GM18861 (cell line): ENCODE results near the gene ADARB2.

Experiments used
- ATAC-seq: cut with Tn5 transposase; IDR thresholded peaks from one replicate; pipeline ENCODE4 v1.9.1; 2021; ENCODE audit not compliant: unreplicated experiment

The ADARB2 gene

DNA sequence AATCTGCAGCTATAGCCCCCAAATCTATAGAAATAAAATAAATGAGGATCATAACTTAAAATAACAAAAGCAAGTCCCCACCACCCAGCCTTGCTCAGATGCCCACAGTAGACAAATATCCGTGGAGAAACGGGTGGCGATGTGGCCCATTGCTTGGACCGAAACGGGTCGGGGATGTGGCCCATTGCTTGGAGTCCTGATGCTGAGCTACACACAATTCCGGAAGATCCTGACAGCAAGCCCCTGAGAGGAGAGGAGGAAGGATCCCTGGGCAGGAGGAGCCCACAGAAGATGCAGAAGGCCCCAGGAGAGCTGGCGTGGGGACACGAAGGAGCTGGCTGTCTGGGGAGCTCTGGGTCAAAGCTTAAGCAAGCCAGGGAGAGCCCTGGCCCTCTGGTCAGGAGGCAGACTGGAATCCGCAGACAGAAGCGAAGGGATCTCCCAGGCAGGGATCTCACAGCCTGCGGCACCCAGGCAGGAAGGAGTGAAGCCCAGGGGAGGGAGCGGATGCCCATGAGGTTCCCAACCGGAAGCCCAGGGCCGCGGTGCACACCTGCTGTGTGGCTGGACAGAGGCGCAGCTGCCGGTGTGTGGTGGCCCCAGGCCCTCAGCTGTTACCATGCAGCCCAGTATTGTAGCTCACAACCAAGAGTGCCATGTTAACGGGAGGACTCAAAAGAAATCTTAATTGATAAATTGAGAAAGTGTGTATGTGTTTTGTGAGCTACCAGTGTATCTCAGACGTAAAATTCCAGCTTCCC lies 138.8 kb downstream of the ADARB2 start:
- no peak for ATAC-seq

DNA sequence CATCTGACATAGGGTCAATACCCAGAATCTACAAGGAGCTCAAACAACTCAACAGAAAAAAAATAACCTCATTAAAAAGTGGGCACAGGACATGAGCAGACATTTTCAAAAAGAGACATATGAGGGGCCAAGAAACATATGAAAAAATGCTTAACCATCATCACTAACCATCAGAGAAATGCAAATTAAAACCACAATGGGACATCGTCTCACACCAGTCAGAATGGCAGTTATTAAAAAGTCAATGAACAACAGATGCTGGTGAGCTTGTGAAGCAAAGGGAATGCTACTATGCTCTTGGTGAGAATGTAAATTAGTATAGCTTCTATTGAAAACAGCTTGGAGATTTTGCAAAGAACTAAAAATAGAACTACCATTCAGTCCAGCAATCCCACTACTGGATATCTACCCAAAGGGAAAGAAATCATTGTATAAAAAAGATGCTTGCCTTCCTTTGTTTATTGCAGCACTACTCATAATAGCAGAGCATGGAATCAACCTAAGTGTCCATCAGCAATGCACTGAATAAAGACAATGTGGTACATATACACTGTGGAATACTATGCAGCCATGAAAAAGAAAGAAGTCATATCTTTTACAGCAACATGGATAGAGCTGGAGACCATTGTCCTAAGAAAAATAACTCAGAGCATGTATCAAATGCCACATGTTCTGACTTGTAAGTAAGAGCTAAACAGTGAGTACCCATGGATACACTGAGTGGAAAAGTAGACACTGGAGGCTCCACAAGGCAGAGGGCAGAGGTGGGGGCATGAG lies 139.8 kb downstream of the ADARB2 start:
- ATAC-seq, result peak; percentile 86

DNA sequence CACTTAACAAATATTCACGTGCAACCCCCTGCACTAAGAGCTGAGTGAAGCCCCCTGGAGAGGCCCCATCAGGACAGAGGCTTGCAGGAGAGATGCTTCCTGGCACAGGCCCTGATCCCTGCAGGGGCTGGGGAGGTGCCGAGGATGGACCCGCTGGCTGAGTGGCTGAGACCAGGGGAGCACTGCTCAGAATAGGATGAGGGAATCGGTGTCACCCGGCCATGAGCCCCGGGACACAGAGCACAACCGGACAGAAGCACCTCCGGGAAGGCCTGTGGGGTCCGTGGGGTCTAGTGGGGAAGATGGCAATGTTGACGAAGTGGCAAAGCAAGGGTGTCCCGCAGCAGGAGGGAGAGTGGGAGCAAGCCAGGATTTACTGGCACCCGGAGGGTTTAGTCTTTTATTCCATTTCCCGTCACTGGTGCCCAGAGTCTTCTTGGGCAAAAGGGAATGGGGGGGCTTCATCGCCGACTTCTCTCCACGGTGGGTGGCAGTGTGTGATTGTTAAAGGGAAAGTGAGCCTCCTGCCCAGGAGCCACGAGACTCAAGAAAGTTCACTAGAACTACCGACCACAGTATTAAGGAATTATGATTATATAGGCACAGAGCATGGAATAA lies 140.7 kb downstream of the ADARB2 start:
- ATAC-seq, result no peak

DNA sequence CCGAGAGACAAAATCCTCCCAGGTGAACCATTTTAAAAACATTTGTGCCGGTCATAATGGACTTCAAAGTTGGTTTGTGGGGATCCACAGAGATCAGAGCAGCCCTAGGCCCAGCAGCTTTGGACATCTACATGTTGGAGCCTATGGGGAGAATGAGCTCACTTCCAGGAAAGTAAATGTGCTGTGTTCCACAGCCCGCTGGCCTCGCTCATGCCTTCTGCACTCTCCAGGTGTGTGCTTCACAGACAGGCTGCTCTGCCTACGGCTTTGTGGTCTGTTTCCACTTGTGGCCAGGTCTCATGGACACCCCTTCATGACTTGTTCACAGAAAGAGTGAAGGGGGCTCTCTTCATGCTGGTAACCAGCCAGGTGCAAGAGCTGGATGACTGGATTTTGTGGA lies 141.6 kb downstream of the ADARB2 start:
- no peak for ATAC-seq

- no peak for ATAC-seq
Observed at GRCh38 chr10:1595242-1595600, 142.1 kb downstream of the ADARB2 start.

DNA sequence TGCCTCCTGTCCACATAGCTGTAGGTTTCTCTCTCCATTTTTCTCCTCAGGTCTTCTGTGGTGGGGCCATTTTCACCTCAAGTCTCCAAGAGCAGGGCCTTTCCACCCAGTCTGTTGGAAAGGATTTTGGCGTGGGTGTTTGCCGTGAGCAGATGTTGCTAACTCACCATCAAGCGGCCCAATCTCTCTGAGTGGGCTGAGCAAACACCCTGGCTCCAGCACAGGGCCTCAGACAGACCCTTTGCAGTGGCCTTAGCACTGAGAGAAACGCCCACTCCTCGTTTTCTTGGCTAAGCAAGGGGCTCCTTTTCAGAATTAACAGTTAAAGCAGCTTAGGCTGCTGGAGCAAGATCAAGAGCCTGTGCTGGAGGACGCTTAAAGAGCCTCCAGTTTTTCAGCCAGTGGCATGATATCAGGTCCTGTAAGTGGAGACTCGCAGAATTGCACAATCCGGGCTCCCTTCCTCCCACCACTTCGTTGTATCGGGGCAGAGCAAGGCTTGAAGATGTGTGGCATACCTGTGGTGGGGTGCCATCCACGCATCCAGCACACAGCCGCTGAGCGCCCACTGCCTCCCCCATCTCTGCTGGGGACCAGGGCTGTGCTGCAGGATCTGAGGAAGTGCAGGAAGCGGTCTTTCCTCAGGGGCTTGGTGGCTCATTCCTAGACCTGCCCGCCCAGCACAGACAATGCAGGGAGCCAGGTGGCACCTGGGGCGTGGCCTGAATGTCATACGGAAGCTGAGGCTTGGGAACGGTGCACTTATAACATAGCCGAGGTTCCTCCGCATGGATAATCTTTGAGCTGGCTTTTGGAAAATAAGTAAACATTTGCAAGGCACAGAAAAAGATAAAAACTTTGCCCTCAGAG lies 142.7 kb downstream of the ADARB2 start:
- no peak for ATAC-seq

DNA sequence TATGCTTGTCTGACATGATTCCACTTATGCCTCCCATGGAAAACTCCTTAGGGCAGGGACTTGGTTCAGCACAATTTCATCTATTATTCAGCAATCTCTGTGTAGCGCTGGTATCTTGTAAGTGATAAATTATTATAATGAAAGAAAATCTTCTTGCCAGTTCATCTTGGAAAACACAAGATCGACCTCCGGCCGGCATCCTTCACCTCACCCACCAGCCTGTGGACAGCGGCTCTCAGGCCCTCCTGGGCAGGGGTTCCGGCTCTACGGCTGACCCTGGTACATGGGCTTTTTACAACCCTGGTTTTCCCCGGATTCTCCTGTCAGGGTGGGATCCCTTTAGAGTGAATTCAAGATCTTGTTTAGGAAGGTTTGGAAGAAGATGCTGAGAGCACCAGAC lies 145.6 kb downstream of the ADARB2 start:
- no peak for ATAC-seq

DNA sequence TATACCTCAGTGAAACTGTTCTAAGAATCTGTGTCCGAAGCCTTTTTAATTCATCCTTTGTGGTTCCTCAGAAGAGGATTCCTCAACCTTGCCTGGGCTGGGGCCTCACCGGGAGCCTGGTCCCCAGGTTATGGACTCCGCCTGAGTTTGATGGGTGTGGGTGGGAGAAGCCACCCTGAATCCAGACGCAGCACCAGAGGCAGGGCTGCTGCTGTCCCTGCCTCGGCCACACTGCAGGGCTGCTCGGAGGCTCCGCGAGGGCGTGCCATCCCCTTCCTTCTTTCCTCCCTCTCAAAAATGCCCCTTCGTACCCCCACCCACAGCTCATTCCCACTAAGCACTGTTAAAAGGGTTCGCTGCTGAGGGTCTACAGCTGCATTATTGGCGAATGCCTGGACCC lies 146.3 kb downstream of the ADARB2 start:
- no peak for ATAC-seq

- ATAC-seq, result no peak
Observed at GRCh38 chr10:1589257-1589656, 148.1 kb downstream of the ADARB2 start.

DNA sequence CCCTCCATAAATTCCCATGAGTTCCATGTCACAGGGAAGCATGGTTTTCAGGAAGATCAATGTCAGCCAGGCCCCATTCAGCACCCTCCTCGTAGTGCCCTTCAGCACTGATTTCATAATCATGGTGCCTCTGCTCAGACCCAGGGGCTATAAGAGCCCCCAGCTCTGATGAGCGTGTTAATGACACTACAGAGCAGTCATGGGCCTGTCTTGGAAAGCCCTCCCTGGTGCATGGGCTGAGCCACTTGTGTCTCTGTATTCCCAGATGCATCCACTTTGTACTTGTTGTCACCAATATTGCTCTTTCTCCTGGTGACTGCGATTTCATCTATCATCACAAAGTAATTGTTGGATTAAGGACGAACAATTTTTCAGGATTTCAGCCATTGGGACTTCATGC lies 154.6 kb downstream of the ADARB2 start:
- no peak for ATAC-seq

GRCh38 chr10:1581189-1581588 lies 156.1 kb downstream of the ADARB2 start:
- ATAC-seq, result no peak

- no peak for ATAC-seq
Observed at GRCh38 chr10:1579671-1580070, 157.7 kb downstream of the ADARB2 start.

DNA sequence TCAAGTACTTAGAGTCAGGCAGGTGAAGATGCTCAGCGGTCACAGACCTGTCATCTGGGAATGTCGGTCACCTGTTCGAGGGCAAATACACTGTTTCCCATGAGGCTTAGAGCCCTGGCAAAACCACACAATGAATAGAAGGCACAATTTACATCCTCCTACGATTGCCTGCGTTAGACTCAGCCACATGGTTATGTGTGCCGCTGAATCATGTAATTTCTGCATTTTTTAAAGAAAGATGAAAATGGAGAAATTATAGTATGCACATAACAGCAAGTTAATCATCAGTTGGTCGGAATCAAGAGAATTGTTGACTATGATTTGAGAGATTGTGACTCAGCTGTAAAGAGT lies 158.2 kb downstream of the ADARB2 start:
- ATAC-seq, result no peak

DNA sequence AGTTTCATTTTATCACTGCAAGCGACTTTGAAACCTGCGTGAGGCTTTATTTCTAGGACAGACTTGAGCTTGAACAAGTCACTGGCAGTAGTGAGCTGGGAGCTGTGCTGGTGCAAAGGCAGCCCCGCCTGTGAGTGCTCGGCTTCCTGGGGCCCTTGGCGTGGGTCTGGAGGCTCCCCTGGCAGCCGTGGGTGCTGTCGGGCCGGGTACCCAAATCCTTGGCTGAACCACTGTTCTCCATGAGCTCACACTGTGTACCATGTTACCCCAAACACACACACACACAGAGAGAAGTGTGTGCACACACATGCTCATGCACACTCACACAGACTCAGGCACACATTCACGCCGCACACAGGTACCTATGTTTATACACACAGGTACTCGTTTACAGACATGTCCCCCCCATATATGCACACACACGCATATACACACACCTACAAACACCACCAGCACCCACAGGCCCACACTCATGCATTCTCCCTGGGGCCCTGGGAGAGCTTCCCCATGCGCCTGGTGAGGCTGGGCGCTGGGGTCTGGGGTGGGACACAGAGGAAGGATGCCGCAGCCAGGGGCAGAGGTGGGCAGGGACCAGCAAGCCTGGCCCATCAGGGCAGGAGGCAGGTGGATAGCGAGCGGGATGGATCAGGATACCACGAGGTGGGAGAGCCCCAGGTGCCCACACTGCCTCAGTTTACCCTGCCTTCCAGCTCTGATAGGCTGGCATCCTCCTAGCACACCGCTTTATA lies 158.8 kb downstream of the ADARB2 start:
- ATAC-seq, result no peak

- ATAC-seq, result no peak
Observed at GRCh38 chr10:1577945-1578344, 159.4 kb downstream of the ADARB2 start.

DNA sequence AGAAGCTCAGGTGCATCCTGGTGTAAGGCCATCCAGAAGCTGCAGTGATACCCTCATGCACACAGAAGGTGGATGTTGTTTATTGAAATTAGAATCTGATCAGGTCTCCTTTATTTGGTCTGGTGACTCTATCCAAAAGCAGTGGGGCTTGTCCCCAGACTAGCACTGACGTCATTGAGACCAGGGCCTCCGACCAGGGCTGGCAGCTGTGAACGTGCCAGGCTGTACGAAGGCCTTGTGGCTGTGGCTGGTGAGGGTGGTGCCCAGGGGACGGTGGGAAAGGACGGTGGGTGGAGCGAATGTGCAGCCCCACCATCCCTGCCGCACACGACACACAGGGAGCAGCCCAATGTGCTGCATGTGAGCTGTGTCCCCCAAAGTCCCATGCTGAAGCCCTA lies 160.0 kb downstream of the ADARB2 start:
- ATAC-seq, result no peak

DNA sequence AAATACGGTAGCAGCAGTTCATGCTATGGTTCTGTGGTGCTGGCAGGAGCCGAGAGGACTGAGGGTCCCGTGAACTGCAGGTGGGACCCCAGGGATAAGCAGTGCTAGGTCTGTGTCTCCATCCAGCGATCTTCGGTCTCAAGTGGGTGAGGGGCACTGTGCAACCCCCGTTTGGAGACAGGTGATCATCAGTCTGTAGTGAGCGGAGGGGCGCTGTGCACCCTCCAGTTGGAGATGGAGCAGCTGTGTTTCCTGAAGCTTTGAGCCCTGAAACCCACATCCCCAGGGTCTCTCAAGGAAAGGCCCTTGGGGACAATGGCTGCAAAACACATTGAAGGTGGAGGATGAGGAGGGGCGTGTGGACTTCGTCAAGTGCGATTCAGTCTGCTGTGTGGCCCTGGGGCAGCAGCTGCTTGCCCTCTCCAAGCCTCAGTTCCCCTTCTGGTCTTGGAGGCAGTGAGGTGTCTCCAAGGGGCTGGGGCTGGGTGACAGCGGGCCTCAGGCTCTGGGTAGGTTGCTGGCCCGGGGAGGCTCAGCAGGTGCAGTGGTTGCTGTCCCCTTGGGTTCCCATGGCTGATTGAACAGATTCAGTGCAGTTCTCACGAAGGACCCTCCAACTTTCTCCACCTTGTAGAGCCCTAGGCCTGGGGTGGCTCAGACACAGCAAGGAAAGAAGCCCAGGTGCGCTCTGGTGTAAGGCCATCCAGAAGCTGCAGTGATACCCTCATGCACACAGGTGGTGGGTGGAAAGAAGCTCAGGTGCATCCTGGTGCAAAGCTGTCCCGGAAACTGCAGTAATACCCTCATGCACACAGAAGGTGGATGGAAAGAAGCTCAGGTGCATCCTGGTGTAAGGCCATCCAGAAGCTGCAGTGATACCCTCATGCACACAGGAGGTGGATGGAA lies 160.6 kb downstream of the ADARB2 start:
- no peak for ATAC-seq

- no peak for ATAC-seq
Observed at GRCh38 chr10:1575481-1576244, 161.7 kb downstream of the ADARB2 start.

GRCh38 chr10:1574719-1575118 lies 162.6 kb downstream of the ADARB2 start:
- no peak for ATAC-seq
